SKM-1 (cell line): ENCODE results near the gene HLCS.

ENCODE experiments used
- DNase-seq: peaks from one replicate; lab custom pipeline; 2025; ENCODE audit not compliant: unreplicated experiment; lab: John Stamatoyannopoulos, UW

Gene HLCS

GRCh38 chr21:36784947-36785346 is 181.5 kb downstream of the HLCS start:
- DNase-seq, result no peak

DNA sequence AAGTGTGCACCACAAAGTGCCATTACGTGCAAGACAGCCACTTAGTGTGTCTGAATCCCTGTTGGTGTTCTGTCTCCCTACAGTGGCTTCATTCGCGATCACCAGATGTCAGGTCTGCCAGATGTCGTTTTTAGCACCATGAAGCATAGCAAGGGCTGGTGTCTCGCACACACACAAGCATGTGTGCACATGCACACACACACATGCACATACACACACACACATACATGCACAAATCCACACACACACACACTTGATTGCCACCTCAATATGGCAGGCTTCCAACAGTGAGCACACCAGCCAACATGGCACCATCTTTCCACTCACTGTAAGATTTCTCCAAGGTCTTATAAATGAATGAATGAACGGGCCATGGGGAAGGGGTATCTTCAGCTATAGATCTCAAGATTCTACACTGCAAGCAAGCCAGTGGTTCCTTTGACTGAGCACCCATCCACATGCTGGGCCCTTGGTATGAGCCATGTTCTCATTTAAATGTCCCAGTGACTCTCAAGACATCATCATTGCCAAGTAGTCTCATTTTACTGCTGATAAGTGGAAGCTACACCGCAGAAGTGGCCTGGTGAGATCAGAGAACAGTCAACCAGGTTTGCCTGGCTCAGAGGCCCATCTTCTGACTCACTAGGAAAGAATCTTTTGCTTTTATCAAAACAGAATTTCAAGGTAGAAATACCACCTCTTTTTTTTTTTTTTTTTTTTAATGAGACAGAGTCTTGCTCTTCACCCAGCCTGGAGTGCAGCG is 182.7 kb downstream of the HLCS start:
- no peak for DNase-seq

DNA sequence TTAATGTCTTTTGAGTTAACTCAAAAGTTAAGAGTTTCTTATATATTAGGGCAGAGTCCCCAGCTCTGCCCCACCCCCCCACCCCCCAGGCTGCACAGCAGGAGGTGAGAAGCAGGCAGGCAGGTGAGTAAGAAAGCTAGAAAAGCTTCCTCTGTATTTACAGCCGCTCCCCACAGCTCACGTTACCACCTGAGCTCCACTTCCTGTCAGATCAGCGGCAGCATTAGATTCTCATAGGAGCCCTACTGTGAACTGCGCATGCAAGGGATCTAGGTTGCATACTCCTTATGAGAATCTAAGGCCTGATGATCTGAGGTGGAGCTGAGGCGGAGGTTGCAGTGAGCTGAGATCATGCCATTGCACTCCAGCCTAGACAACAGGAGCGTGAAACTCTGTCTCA is 185.6 kb downstream of the HLCS start:
- DNase-seq, result no peak

DNA sequence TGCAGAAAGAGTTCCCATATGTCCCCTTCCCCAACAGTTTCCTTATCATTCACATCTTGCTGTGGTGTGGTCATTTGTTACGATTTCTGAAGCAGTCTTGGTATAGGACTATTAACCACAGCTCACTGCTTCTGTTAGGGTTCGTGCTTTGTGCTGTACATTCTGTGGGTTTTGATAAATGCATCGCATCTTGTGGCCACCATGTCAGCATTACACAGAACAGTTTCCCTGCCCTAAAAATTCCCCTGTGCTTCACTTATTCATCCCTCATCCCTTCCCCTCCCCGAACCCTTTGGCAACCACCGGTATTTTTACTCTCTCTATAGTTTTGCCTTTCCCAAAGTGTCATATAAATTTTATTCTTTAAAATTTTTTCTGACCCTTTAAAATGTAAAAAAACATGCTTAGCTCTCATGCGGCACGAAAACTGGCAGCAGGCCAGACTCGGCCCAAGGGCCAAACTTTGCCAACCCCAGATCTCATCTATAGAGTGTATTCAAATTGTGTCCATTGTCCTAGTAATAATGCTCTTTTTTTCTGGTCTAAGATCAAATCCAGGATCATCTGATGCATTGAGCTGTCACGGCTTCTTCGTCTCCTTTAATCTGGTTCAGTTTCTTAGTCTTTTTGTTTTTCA is 189.4 kb downstream of the HLCS start:
- DNase-seq, result no peak

DNA sequence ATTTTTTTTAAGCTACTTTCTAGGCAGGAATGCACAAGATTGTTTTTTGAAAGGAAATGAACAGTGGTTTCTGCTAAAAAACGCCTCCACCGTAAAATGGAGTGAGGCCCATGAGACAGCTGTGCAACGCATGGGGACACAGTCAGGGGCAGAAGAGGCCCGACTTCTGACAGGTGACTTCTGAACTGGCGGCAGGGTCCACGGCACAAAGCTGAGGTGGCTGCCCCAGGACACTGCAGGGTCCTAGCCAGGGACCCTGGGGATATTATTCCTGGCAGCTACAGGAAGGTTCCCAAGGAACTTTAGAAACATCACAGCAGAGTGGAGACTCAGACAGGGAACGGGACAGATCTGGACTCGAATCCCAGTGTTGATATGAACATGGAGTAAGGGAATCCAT is 192.5 kb downstream of the HLCS start:
- no peak for DNase-seq

GRCh38 chr21:36773117-36773516 is 193.4 kb downstream of the HLCS start:
- DNase-seq, result no peak

DNA sequence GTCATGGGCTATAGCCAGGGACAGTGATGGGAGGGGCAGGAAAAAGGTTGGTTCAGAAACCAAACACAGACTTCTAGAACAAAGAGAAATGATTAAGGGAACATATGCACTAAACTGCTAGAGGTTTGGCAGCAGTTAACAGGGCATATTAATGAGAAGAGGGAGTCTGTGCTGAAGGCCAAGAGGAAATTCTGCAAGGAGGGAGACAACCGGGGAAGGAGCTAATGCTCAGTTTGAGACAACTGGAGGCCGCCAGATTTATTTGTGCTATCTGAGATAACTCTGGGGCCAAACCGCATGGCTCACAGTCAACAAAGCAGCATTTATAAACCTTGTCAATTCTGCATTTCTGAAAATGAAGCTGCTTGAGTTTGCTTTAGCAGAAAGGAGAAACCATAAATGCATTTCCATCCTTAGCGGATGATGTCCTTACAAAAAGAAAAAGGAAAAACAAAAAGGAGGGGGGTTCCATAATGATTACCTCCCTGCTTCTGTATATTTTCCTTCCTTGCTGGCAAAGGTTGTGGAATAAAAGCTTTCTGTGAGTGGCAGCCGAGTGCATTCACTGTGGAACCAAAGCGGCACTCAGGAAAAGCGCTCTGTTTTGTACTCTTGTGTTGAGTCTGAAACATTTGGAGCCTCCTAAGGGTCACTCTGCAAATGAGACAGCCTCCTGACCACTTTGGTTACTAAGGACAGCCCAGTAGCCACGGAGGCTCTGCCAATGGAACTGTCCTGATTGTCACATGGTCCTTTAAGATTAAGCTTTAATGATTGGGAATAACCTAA is 197.2 kb downstream of the HLCS start:
- no peak for DNase-seq

GRCh38 chr21:36768496-36768895 is 198.0 kb downstream of the HLCS start:
- no peak for DNase-seq

DNA sequence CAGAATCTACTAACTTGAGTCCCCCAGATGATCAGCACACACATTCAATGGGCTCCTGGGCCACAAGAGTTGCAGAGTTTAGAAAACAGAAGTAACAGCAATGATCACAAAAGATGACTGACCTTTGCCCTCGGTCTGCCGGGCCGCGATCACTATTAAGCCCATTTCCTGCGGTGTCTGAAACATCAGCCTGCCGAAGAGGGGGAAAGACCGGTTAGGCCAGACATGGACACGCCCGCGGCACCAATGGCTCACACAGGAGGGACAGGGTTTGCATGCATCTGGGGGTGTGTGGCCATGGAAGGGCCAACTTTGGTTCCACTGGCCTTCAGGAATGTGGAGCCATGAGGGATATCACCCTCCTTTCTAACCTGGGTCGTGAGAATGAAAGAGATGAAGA is 199.4 kb downstream of the HLCS start:
- no peak for DNase-seq

- no peak for DNase-seq
Observed at GRCh38 chr21:36766511-36766910, 200.0 kb downstream of the HLCS start.

DNA sequence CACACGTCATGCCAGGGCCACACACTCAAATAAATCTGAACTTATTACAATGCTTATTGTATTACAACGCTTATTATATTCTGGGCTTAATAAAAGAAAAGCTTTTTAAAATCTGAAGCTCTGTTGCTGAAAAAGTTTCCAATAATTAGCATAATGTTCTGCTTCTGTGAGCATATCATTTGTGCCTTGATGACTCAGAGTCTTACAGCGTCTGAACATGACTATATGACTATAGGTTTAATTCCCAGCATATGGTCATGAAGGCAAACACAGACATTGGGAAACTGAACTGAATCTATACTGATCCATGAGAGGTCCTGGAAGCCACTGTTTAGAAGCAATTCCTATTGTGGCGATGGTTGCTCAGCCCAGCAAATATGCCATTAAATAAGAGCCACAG is 201.2 kb downstream of the HLCS start:
- no peak for DNase-seq

GRCh38 chr21:36763305-36763704 is 203.2 kb downstream of the HLCS start:
- no peak for DNase-seq

DNA sequence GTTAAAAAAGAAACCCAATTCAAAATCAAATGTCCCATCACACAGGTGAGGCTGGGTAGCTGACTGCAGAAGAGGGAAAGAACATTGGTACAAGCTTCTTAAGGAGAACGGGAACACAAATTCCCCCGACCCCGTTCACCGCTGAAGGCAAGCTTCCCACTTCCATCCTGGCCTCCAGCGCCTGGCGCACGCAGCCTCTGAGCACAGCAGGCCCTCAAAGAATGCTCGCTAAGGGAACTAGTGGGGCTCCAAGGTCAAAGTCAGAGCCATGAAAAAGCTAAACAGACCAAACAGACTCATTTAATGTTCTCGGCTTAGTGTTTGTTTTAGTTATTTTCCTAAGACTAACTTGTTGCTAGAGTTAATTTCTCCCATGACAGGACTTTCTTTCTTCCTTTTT is 203.8 kb downstream of the HLCS start:
- no peak for DNase-seq

DNA sequence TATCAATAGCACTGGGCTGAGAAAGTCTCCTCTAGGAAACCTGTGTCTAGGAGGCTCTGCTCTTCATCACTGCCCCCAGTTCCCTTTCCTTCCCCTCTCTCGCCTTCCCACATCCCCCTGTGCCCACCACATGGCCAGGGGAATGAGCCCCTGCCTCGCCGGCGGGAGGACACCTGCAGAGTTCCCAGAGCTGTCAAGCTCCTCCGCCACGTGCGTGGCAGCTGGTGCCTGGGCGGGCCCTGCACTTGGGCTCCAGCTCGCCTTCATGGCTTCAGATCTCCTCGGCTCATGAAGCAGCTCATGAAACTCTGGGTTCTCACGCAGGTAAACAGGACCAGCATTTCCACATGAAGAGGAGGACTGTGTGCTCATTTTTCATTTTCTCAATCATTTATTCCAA is 204.8 kb downstream of the HLCS start:
- no peak for DNase-seq

GRCh38 chr21:36759348-36760083 is 207.0 kb downstream of the HLCS start:
- no peak for DNase-seq

DNA sequence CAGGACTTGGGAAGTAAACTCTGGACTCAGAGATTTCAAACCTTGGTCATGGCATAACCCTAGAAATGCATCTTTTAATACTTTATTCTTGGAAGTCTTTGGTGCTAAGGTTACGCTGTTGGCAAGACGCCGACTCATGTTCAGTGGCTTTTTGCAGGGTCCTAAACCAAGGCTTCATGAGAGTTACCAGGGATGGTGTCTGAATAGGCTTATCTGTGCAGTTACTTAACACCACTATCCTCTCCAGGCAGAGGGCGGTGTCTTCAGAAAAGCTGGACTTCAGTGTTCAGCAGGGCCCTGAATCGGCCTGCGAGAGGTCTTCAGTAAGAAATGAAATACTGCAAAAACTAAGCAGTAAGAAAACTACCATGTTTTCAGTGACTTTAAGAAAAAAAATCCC is 209.3 kb downstream of the HLCS start:
- DNase-seq, result no peak

DNA sequence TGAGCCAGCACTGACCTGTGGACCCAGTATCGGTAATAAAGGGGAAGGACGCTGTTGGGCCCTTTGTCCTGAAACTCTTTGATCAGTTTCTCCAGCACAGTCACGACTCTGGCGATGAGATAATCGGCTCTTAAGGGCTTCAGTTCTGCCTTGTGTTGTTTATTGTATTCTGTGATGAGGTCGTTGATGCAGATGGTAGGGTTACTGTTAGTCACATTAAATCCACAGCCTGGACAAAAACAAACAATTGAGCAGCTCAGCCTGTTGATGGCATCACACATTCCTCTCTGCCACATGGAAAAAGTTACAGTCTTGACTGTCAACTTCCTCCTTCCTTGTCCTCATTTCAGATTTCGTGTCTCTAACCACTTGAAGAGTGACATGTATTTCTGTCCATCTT is 209.9 kb downstream of the HLCS start:
- DNase-seq, result no peak

DNA sequence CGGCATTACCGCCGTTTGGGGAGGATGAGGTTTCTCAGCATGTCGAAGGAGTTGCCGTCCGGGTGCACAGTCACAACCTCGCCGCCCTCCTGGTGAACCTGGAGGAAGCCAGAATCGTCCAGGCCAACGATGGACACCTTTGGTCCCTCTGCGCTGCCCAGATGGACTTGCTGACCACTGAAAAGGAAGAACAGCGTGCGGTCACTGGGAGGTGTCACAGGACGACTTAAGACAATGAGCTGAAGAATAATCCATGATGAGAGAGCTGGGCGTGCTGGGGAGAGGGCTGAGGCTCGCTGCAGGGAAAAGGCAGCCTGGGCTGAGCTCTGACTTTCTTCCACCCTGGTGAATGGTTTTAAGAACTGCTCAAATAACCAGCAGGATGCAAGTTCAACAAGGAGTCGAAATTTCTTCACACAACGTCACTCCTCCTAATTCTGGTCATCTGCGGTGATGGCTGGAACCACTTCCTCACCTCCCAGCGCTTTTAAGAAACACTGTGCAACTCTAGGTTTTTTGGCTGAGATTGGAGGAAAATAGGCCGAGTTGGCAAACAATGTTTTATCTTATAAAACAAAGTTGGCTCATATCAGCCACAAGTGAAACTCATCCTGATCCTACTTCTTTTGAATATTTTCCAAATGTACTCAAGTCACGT is 212.1 kb downstream of the HLCS start:
- DNase-seq, result no peak

DNA sequence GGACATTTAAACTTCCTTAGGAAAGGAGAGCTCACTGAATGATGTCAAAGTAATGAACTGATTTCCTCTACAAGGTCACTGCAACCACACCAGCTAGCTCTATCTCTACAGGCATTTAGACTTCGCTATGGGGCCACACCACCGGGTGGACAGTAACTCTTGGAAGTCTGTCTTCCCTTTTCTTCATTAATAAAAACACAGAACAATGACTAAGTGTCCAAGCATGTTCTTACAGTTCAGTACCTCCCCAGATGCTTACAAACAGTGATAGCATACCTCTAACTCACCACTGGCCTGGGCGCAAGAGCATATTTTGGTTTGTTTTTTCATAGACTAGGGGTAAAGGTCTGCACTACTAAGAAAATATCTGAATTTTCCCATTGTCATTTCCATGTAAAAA is 212.9 kb downstream of the HLCS start:
- no peak for DNase-seq

DNA sequence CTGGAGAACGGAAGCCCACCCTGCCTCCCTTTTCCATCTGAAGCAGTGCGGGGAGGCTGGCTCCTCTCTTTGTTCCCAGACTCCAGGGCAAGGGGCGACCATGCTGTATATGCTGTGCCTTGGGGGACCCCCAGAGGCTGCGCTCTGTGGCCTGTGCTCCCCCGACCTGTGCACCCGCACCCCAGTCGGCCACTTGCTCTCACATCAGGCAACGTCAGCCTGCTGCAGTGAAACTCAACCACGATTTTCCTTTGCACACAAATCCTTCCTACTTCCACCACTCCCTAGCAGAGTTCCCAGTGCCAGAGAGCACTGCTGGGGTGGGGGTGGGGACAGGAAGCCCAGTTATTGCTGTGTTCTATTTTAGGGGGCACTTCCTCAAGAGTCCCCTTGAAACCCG is 215.1 kb downstream of the HLCS start:
- DNase-seq, result no peak

GRCh38 chr21:36750576-36750959 is 215.9 kb downstream of the HLCS start:
- DNase-seq, result no peak
